ENCODE data around the gene STK26. TPM values are rescaled to one million over a fixed set of nuclear protein-coding genes. Genes with fewer than 3 reads are reported as not detected.

Gene STK26
- total RNA-seq, 1 donor from 2014 or later = 20.7 TPM

GRCh38 chrX:132025041-132025440, 1.9 kb downstream of the STK26 start:
- no peak for TF ChIP-seq CTCF (IDR thresholded peaks at IDR 0.05; ENCODE audit: insufficient read depth, low read length, poor library complexity, severe bottlenecking)
- H3K36me3 ChIP-seq (ENCODE audit: control insufficient read depth, insufficient read depth, low read length) = no peaks in the 10 kb centered on the region
- no peaks in the 10 kb centered on the region for H3K27me3 ChIP-seq (ENCODE audit: control insufficient read depth, insufficient read depth, low read length)
- DNase-seq (ENCODE audit: low read depth) = no peak
- H3K4me3 ChIP-seq (ENCODE audit: low read depth, low read length) = no peak overlapping the region

- no peak for DNase-seq (ENCODE audit: low read depth)
- H3K36me3 ChIP-seq (ENCODE audit: control insufficient read depth, insufficient read depth, low read length) = no peaks in the 10 kb centered on the region
- no peak overlapping the region for H3K4me3 ChIP-seq (ENCODE audit: low read depth, low read length)
- TF ChIP-seq CTCF (IDR thresholded peaks at IDR 0.05; ENCODE audit: insufficient read depth, low read length, poor library complexity, severe bottlenecking) = no peak
- no peaks in the 10 kb centered on the region for H3K27me3 ChIP-seq (ENCODE audit: control insufficient read depth, insufficient read depth, low read length)
These were observed 7.2 kb downstream of the STK26 start for GRCh38 chrX:132030264-132030663.

- TF ChIP-seq CTCF (IDR thresholded peaks at IDR 0.05; ENCODE audit: insufficient read depth, low read length, poor library complexity, severe bottlenecking) = no peak
- no peaks in the 10 kb centered on the region for H3K36me3 ChIP-seq (ENCODE audit: control insufficient read depth, insufficient read depth, low read length)
- no peaks in the 10 kb centered on the region for H3K27me3 ChIP-seq (ENCODE audit: control insufficient read depth, insufficient read depth, low read length)
- H3K4me3 ChIP-seq (ENCODE audit: low read depth, low read length) = no peak overlapping the region
- no peak for DNase-seq (ENCODE audit: low read depth)
These were observed 8.8 kb downstream of the STK26 start for GRCh38 chrX:132031867-132032266.

- Histone ChIP-seq H3K36me3 (ENCODE audit: control insufficient read depth, insufficient read depth, low read length) (no peaks in the 10 kb centered on the region), H3K27me3 (ENCODE audit: control insufficient read depth, insufficient read depth, low read length) (no peaks in the 10 kb centered on the region), H3K4me3 (ENCODE audit: low read depth, low read length) (no peak overlapping the region)
- no peak for TF ChIP-seq CTCF (IDR thresholded peaks at IDR 0.05; ENCODE audit: insufficient read depth, low read length, poor library complexity, severe bottlenecking)
- DNase-seq (ENCODE audit: low read depth) = no peak
These were observed 10.1 kb downstream of the STK26 start for GRCh38 chrX:132033166-132033565.

DNA sequence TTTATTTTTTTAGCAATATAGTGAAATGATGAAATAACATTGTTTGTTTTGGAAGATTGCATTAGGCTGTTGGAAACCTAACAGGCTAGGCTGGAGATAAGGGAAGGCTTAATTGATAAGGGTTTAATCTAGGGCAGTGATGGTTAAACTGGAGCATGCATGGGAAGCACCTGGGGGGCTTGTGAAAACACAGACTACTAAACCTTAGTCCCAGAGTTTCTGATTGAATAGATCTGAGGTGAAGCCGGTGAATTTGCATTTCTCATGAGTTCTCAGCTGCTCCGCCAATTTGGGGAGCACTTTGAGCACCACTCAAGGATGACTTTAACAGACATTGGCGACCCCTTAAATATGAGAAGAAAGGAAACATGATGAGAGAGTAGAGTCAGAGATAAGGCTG, 11.5 kb downstream of the STK26 start:
- no peak for TF ChIP-seq CTCF (IDR thresholded peaks at IDR 0.05; ENCODE audit: insufficient read depth, low read length, poor library complexity, severe bottlenecking)
- no peak for DNase-seq (ENCODE audit: low read depth)
- no peak overlapping the region for H3K4me3 ChIP-seq (ENCODE audit: low read depth, low read length)
- no peaks in the 10 kb centered on the region for H3K27me3 ChIP-seq (ENCODE audit: control insufficient read depth, insufficient read depth, low read length)
- no peaks in the 10 kb centered on the region for H3K36me3 ChIP-seq (ENCODE audit: control insufficient read depth, insufficient read depth, low read length)

DNA sequence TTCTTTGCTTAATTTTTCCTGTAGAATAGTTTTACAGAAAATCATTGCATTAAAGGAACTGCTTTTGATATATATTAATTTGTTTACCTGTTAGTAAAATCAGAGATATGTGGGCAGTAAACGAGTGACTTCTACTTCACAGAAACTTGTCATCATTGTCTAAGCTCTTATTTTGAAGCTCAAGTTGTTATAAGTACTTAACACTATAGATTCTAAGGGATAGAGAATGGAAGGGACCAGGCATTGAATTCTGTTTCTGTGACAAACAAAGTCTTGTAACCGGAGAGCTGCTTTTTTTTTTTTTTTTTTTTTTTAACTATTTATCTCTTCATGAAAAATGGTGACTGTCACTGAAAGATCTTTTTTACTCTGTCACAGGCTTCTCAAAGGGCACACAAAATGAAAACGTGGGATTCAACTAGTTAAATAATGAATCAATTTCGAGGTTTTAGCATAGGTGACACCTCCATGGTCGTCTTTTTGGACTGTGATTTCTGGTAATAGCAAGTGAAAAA, 14.4 kb downstream of the STK26 start:
- no peak for TF ChIP-seq CTCF (IDR thresholded peaks at IDR 0.05; ENCODE audit: insufficient read depth, low read length, poor library complexity, severe bottlenecking)
- H3K27me3 ChIP-seq (ENCODE audit: control insufficient read depth, insufficient read depth, low read length) = no peaks in the 10 kb centered on the region
- DNase-seq (ENCODE audit: low read depth) = no peak
- H3K36me3 ChIP-seq (ENCODE audit: control insufficient read depth, insufficient read depth, low read length) = no peaks in the 10 kb centered on the region
- H3K4me3 ChIP-seq (ENCODE audit: low read depth, low read length) = no peak overlapping the region

Measured in kidney epithelial cell (primary cell).